H1 (cell line): ENCODE measurements around the gene OR10H5. TPM values are rescaled to one million over a fixed set of nuclear protein-coding genes. Genes with fewer than 3 reads are reported as not detected.

Experiments used
- CHD7 ChIP-seq: fragments of 300-600 bp; sonication (generic); IDR thresholded peaks from 2 replicates; pipeline ENCODE4 v1.7.1; 2012; ENCODE audit warnings: low read length, moderate library complexity, mild to moderate bottlenecking, inconsistent platforms; ENCODE audit not compliant: insufficient replicate concordance
- SIN3A ChIP-seq, 2 experiments: IDR thresholded peaks in 1 of 2; conservative IDR thresholded peaks in 1 of 2; 2 replicates each; pipeline ENCODE4 v1.6.1; 2011 to 2012; ENCODE audit warnings: low read length in 2 of 2, improper control_type of control experiment in 1 of 2, low read depth in 1 of 2, mild to moderate bottlenecking in 1 of 2
- ZNF274 ChIP-seq: IDR thresholded peaks from 2 replicates; pipeline ENCODE4 v1.7.0; 2012; ENCODE audit warnings: low read length, borderline replicate concordance; ENCODE audit errors: extremely low read depth
- polyA plus RNA-seq, 7 experiments: library from polyadenylated mRNA; depleted of rRNA in 3 of 7; stranded (reverse) in 5 of 7; unstranded in 2 of 7; fragments of >200 nt in 5 of 7; fragments of 200-250 nt in 2 of 7; gene quantifications; 1 replicate in 5 of 7; 2 replicates in 1 of 7; 4 replicates in 1 of 7; pipeline versions ENCODE4 v1.2.1 to v1.2.3, GENCODE V29; 2011 to 2013; ENCODE audit warnings: missing spikeins in 2 of 7, mixed read lengths in 2 of 7
- total RNA-seq: library from RNA; stranded (reverse); fragmentation: NEBNext Ultra II Directional; extraction: Animal tissue kit (Norgen Biotek cat#: 25700); gene quantifications from 2 replicates; pipeline ENCODE4 v1.2.1, GENCODE V29; 2021

The OR10H5 gene
- total and polyA plus RNA-seq, 2 of the 8 experiments (the other 6 are each of a cell fraction or from before 2014, with no cell fraction given): not detected

DNA sequence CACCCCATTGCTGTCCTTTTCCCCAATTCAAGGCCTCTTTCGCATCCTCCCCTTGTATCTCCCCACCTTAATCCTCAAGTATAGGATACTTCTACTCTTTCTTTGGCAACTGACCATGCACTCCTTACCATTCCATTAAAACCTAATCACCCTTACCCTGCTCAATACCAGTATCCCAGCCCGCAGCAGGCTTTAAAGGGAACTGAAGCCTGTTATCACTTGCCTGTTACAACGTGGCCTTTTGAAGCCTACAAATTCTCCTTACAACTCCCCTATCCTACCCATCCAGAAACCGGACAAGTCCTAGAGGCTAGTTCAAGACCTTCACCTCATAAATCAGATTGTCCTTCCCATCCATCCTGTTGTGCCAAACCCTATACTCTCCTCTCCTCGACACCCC, 44.2 kb downstream of the OR10H5 start (continued):
- TF ChIP-seq CHD7: no peak
- no peak for TF ChIP-seq ZNF274
- TF ChIP-seq SIN3A (conservative IDR thresholded peaks at IDR 0.05 in 1 of 2, IDR thresholded peaks at IDR 0.05 in 1 of 2; ENCODE audit: low read depth in 1 of 2, low read length in 2 of 2): no peak
